Astrocyte (in vitro differentiated cells and primary cell): ENCODE data around the gene NEB. TPM values are rescaled to one million over a fixed set of nuclear protein-coding genes. Genes with fewer than 3 reads are reported as not detected.
"Not testable (repeated sequence)": the region's sequence is repeated elsewhere in the genome, so short reads cannot be mapped to it uniquely, and the experiment has no call there.

Experiments used
- DNase-seq: peaks from one replicate; pipeline ENCODE4 v3.0.0-alpha.2; 2010; ENCODE audit warnings: low read depth
- FAIRE-seq: peaks from 2 replicates; lab custom pipeline; 2011; peaks lifted over from hg19 to GRCh38; lab: Jason Lieb, UNC
- H2AFZ ChIP-seq: 2 replicates; pipeline ENCODE4 v1.6.0; 2012; ENCODE audit warnings: low read depth, low read length, inconsistent platforms
- H3K27ac ChIP-seq: 2 replicates; pipeline ENCODE4 v1.5.1; 2011; ENCODE audit warnings: low read depth, low read length, inconsistent platforms
- H3K27me3 ChIP-seq: 2 replicates; pipeline ENCODE4 v1.6.0; 2011; ENCODE audit warnings: low read length, inconsistent platforms; ENCODE audit not compliant: insufficient read depth
- H3K36me3 ChIP-seq: 2 replicates; pipeline ENCODE4 v1.5.1; 2011; ENCODE audit warnings: low read length, inconsistent platforms; ENCODE audit not compliant: insufficient read depth
- H3K4me1 ChIP-seq: 2 replicates; pipeline ENCODE4 v1.5.1; 2011; ENCODE audit warnings: low read length, inconsistent platforms; ENCODE audit not compliant: insufficient read depth
- H3K4me2 ChIP-seq: 2 replicates; pipeline ENCODE4 v1.6.0; 2012; ENCODE audit warnings: low read length, inconsistent platforms
- H3K4me3 ChIP-seq: 2 replicates; pipeline ENCODE4 v1.5.1; 2011; ENCODE audit warnings: low read depth, mild to moderate bottlenecking, low read length, inconsistent platforms; ENCODE audit not compliant: insufficient read depth
- H3K79me2 ChIP-seq: 2 replicates; pipeline ENCODE4 v1.6.0; 2012; ENCODE audit warnings: mild to moderate bottlenecking, low read length, inconsistent platforms; ENCODE audit not compliant: insufficient read depth
- H3K9ac ChIP-seq: 2 replicates; pipeline ENCODE4 v1.6.0; 2012; ENCODE audit warnings: mild to moderate bottlenecking, low read length, inconsistent platforms
- H3K9me3 ChIP-seq: 2 replicates; pipeline ENCODE4 v1.5.1; 2012; ENCODE audit warnings: low read depth, mild to moderate bottlenecking, low read length, inconsistent platforms; ENCODE audit not compliant: insufficient read depth
- H4K20me1 ChIP-seq: 2 replicates; pipeline ENCODE4 v1.6.0; 2012; ENCODE audit warnings: low read length, inconsistent platforms; ENCODE audit not compliant: insufficient read depth
- H3K27ac Mint-ChIP-seq: one replicate; pipeline ENCODE4 v1.8.0; 2021; ENCODE audit warnings: mild to moderate bottlenecking, mixed read lengths; ENCODE audit not compliant: unreplicated experiment
- H3K27me3 Mint-ChIP-seq: one replicate; pipeline ENCODE4 v1.8.0; 2021; ENCODE audit warnings: low read depth, mixed read lengths; ENCODE audit not compliant: unreplicated experiment
- H3K36me3 Mint-ChIP-seq: one replicate; pipeline ENCODE4 v1.8.0; 2021; ENCODE audit warnings: low read depth, mixed read lengths; ENCODE audit not compliant: unreplicated experiment
- H3K4me1 Mint-ChIP-seq: one replicate; pipeline ENCODE4 v1.8.0; 2021; ENCODE audit warnings: low read depth, mixed read lengths; ENCODE audit not compliant: unreplicated experiment
- H3K4me3 Mint-ChIP-seq: one replicate; pipeline ENCODE4 v1.8.0; 2021; ENCODE audit warnings: mild to moderate bottlenecking, moderate library complexity, mixed read lengths; ENCODE audit not compliant: unreplicated experiment
- H3K9me3 Mint-ChIP-seq: one replicate; pipeline ENCODE4 v1.8.0; 2021; ENCODE audit warnings: mild to moderate bottlenecking, mixed read lengths; ENCODE audit not compliant: unreplicated experiment
- CTCF ChIP-seq: IDR thresholded peaks from 2 replicates; pipeline ENCODE4 v1.5.1; 2011; ENCODE audit warnings: low read depth, mild to moderate bottlenecking, inconsistent platforms, low read length, moderate library complexity; ENCODE audit not compliant: insufficient read depth
- EZH2 ChIP-seq: IDR thresholded peaks from 2 replicates; pipeline ENCODE4 v1.6.1; 2012; ENCODE audit warnings: mild to moderate bottlenecking, low read length, inconsistent platforms; ENCODE audit not compliant: insufficient read depth
- total RNA-seq: library from RNA; stranded (reverse); gene quantifications from 2 replicates; pipeline ENCODE4 v1.2.1, GENCODE V29; 2021

NEB gene
- total RNA-seq, 1 donor from 2014 or later: 0.82 TPM

GRCh38 chr2:151711025-151711424 lies 23.3 kb downstream of the NEB start:
- no peak overlapping the region for H3K4me3 Mint-ChIP-seq
- H3K27me3 ChIP-seq: no peaks in the 10 kb centered on the region
- H2AFZ ChIP-seq: no peak overlapping the region
- H3K9me3 Mint-ChIP-seq: no peaks in the 10 kb centered on the region
- no peaks in the 10 kb centered on the region for H3K4me1 Mint-ChIP-seq
- no peak overlapping the region for H3K9ac ChIP-seq
- H3K4me3 ChIP-seq: no peak overlapping the region
- no peak overlapping the region for H3K27ac ChIP-seq
- no peaks in the 10 kb centered on the region for H3K4me1 ChIP-seq
- no peak for FAIRE-seq
- H3K4me2 ChIP-seq: no peak overlapping the region
- no peaks in the 10 kb centered on the region for H4K20me1 ChIP-seq
- H3K27me3 Mint-ChIP-seq: no peaks in the 10 kb centered on the region
- DNase-seq: no peak
- H3K36me3 ChIP-seq: no peaks in the 10 kb centered on the region
- no peaks in the 10 kb centered on the region for H3K9me3 ChIP-seq
- no peak for TF ChIP-seq CTCF
- no peak overlapping the region for H3K27ac Mint-ChIP-seq
- no peaks in the 10 kb centered on the region for H3K79me2 ChIP-seq
- peaks cover 1% of the 10 kb centered on the region for H3K36me3 Mint-ChIP-seq

GRCh38 chr2:151708788-151709187 lies 25.5 kb downstream of the NEB start:
- Histone ChIP-seq H3K79me2 (no peaks in the 10 kb centered on the region), H3K27me3 (no peaks in the 10 kb centered on the region), H3K4me2 (no peak overlapping the region), H3K9ac (no peak overlapping the region), H3K4me1 (no peaks in the 10 kb centered on the region), H3K27ac (no peak overlapping the region), H3K9me3 (no peaks in the 10 kb centered on the region), H4K20me1 (no peaks in the 10 kb centered on the region), H2AFZ (no peak overlapping the region), H3K4me3 (no peak overlapping the region), H3K36me3 (no peaks in the 10 kb centered on the region)
- FAIRE-seq (no peak), DNase-seq (no peak)
- Mint-ChIP-seq H3K27ac (no peak overlapping the region), H3K36me3 (peaks cover 1% of the 10 kb centered on the region), H3K4me3 (no peak overlapping the region), H3K27me3 (no peaks in the 10 kb centered on the region), H3K4me1 (no peaks in the 10 kb centered on the region), H3K9me3 (no peaks in the 10 kb centered on the region)
- TF ChIP-seq CTCF (no peak), EZH2 (no peak)

- no peaks in the 10 kb centered on the region for H3K27me3 Mint-ChIP-seq
Observed at GRCh38 chr2:151707857-151708256, 26.4 kb downstream of the NEB start.

GRCh38 chr2:151704480-151704961 lies 29.8 kb downstream of the NEB start:
- not testable (repeated sequence) for H4K20me1 ChIP-seq, H3K4me3 ChIP-seq, H3K4me3 Mint-ChIP-seq, DNase-seq, H3K27ac ChIP-seq, H3K9me3 ChIP-seq, H3K27me3 Mint-ChIP-seq, H2AFZ ChIP-seq, H3K36me3 ChIP-seq, H3K4me1 Mint-ChIP-seq, H3K27me3 ChIP-seq, H3K4me2 ChIP-seq, H3K9me3 Mint-ChIP-seq, H3K9ac ChIP-seq, FAIRE-seq, H3K79me2 ChIP-seq, H3K4me1 ChIP-seq, H3K36me3 Mint-ChIP-seq, H3K27ac Mint-ChIP-seq

More at GRCh38 chr2:151707857-151708256, 26.4 kb downstream of the NEB start:
- Histone ChIP-seq H3K79me2 (no peaks in the 10 kb centered on the region), H3K4me3 (no peak overlapping the region), H3K36me3 (no peaks in the 10 kb centered on the region), H3K27ac (no peak overlapping the region), H2AFZ (no peak overlapping the region), H3K9me3 (no peaks in the 10 kb centered on the region), H4K20me1 (no peaks in the 10 kb centered on the region), H3K27me3 (no peaks in the 10 kb centered on the region), H3K9ac (no peak overlapping the region), H3K4me1 (no peaks in the 10 kb centered on the region), H3K4me2 (no peak overlapping the region)
- DNase-seq: no peak
- Mint-ChIP-seq H3K9me3 (no peaks in the 10 kb centered on the region), H3K27ac (no peak overlapping the region), H3K4me1 (no peaks in the 10 kb centered on the region), H3K36me3 (peaks cover 1% of the 10 kb centered on the region), H3K4me3 (no peak overlapping the region)
- no peak for TF ChIP-seq EZH2
- no peak for TF ChIP-seq CTCF
- no peak for FAIRE-seq
